ENCODE results near the gene TEX54. TPM values are rescaled to one million over a fixed set of nuclear protein-coding genes. Genes with fewer than 3 reads are reported as not detected.

The TEX54 gene
- total and polyA plus RNA-seq, 2 of the 13 experiments (the other 11 are each of a cell fraction or from before 2014, with no cell fraction given) = not detected

DNA sequence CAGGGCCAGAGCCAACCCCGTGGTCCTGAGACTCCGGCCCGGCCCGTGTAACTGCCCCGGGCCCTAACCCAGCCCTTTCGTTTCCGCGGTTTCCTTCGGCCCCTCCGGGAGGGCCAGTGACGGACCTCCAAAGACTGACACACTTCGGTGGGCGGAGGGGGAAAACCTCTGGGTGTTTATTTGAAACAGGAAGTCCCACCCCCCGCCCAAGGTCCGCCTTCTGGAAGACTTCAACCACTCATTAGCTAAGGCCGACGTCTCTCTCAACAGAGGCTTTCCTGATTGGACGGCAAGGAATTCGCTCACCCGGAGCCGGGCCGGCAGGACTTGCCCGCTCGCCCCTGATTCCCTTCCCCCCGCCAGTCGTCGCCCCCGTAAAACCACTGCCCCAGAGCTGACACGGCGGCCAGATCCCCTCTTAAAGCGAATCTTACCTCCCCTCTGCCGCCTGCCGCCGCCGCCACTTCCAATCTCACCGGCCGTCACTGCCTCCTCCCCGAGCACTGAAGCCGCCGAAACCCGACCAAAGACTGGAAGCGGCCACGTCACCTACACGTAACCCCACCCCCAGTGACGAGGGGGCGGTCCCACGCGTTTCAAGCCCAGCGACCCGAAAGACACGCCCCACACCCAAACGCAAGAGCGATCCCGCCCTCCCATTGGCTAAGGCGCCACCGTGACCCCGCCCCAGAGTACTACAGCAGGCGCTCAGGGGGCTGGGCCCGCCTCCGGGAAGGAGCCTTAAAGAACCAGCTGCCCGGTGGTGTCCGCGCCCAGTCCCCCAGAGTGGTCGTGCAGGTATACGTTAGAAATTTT lies 913 bp downstream of the TEX54 start, which contains the start of gene STX5 (continued):
- TF ChIP-seq, protein P1, sequence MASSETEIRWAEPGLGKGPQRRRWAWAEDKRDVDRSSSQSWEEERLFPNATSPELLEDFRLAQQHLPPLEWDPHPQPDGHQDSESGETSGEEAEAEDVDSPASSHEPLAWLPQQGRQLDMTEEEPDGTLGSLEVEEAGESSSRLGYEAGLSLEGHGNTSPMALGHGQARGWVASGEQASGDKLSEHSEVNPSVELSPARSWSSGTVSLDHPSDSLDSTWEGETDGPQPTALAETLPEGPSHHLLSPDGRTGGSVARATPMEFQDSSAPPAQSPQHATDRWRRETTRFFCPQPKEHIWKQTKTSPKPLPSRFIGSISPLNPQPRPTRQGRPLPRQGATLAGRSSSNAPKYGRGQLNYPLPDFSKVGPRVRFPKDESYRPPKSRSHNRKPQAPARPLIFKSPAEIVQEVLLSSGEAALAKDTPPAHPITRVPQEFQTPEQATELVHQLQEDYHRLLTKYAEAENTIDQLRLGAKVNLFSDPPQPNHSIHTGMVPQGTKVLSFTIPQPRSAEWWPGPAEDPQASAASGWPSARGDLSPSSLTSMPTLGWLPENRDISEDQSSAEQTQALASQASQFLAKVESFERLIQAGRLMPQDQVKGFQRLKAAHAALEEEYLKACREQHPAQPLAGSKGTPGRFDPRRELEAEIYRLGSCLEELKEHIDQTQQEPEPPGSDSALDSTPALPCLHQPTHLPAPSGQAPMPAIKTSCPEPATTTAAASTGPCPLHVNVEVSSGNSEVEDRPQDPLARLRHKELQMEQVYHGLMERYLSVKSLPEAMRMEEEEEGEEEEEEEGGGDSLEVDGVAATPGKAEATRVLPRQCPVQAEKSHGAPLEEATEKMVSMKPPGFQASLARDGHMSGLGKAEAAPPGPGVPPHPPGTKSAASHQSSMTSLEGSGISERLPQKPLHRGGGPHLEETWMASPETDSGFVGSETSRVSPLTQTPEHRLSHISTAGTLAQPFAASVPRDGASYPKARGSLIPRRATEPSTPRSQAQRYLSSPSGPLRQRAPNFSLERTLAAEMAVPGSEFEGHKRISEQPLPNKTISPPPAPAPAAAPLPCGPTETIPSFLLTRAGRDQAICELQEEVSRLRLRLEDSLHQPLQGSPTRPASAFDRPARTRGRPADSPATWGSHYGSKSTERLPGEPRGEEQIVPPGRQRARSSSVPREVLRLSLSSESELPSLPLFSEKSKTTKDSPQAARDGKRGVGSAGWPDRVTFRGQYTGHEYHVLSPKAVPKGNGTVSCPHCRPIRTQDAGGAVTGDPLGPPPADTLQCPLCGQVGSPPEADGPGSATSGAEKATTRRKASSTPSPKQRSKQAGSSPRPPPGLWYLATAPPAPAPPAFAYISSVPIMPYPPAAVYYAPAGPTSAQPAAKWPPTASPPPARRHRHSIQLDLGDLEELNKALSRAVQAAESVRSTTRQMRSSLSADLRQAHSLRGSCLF (CRISPR knock-in tag; IDR thresholded peaks at IDR 0.05; ENCODE audit: borderline replicate concordance) = no peak
- peak; percentile 81 for TF ChIP-seq POLR2AphosphoS5 (IDR thresholded peaks at IDR 0.05; ENCODE audit: low read depth, low read length)
- TF ChIP-seq, protein P2, sequence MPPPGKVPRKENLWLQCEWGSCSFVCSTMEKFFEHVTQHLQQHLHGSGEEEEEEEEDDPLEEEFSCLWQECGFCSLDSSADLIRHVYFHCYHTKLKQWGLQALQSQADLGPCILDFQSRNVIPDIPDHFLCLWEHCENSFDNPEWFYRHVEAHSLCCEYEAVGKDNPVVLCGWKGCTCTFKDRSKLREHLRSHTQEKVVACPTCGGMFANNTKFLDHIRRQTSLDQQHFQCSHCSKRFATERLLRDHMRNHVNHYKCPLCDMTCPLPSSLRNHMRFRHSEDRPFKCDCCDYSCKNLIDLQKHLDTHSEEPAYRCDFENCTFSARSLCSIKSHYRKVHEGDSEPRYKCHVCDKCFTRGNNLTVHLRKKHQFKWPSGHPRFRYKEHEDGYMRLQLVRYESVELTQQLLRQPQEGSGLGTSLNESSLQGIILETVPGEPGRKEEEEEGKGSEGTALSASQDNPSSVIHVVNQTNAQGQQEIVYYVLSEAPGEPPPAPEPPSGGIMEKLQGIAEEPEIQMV (CRISPR knock-in tag; IDR thresholded peaks at IDR 0.05; ENCODE audit: low read depth) = peak; percentile 80
- peak; percentile 57 for TF ChIP-seq ZFY (CRISPR knock-in tag; IDR thresholded peaks at IDR 0.05)
- no peak for TF ChIP-seq NFIC (IDR thresholded peaks at IDR 0.05; ENCODE audit: low read length)
- TF ChIP-seq TGIF2 (CRISPR knock-in tag; IDR thresholded peaks at IDR 0.05) = no peak
- TF ChIP-seq HOXA5 (CRISPR knock-in tag; IDR thresholded peaks at IDR 0.05) = no peak; the same call in 1 of the 2 replicates
- no peak; the same call in 1 of the 2 replicates for TF ChIP-seq SMAD1 (CRISPR knock-in tag; IDR thresholded peaks at IDR 0.05; ENCODE audit: borderline replicate concordance, low read depth)
- TF ChIP-seq NFYC (CRISPR knock-in tag; IDR thresholded peaks at IDR 0.05) = peak; percentile 84
- no peak for TF ChIP-seq ZFYVE20 (CRISPR knock-in tag; IDR thresholded peaks at IDR 0.05; ENCODE audit: borderline replicate concordance, low read depth)
- TF ChIP-seq GATA4 (IDR thresholded peaks at IDR 0.05; ENCODE audit: borderline replicate concordance, low read depth) = peak; percentile 63; the same call in 1 of the 2 replicates
- no peak for TF ChIP-seq SMARCE1 (IDR thresholded peaks at IDR 0.05; ENCODE audit: borderline replicate concordance)
- no peak for TF ChIP-seq MIER3 (CRISPR knock-in tag; IDR thresholded peaks at IDR 0.05; ENCODE audit: borderline replicate concordance)
- no peak for TF ChIP-seq JARID2 (CRISPR knock-in tag; IDR thresholded peaks at IDR 0.05; ENCODE audit: insufficient replicate concordance)
- TF ChIP-seq ZNF260 (CRISPR knock-in tag; IDR thresholded peaks at IDR 0.05; ENCODE audit: borderline replicate concordance, low read depth) = no peak
- no peak for TF ChIP-seq MAFK (conservative IDR thresholded peaks at IDR 0.05 in 1 of 2, IDR thresholded peaks at IDR 0.05 in 1 of 2; ENCODE audit: low read length in 2 of 2)
- TF ChIP-seq ZNF572 (CRISPR knock-in tag; IDR thresholded peaks at IDR 0.05) = no peak
- no peak for TF ChIP-seq PCBP2 (optimal IDR thresholded peaks at IDR 0.05; ENCODE audit: low read depth, low read length, poor library complexity, severe bottlenecking)
- no peak for TF ChIP-seq ZZZ3 (CRISPR knock-in tag; IDR thresholded peaks at IDR 0.05; ENCODE audit: borderline replicate concordance)
- TF ChIP-seq ZNF550 (CRISPR knock-in tag; IDR thresholded peaks at IDR 0.05; ENCODE audit: borderline replicate concordance) = no peak
- TF ChIP-seq SNAI1 (CRISPR knock-in tag; IDR thresholded peaks at IDR 0.05; ENCODE audit: borderline replicate concordance) = no peak
- TF ChIP-seq CAMTA2 (CRISPR knock-in tag; IDR thresholded peaks at IDR 0.05; ENCODE audit: borderline replicate concordance) = no peak
- no peak for TF ChIP-seq SNAPC2 (CRISPR knock-in tag; IDR thresholded peaks at IDR 0.05)
- no peak for TF ChIP-seq SMAD9 (CRISPR knock-in tag; IDR thresholded peaks at IDR 0.05)
- TF ChIP-seq TCF7 (IDR thresholded peaks at IDR 0.05; ENCODE audit: low read depth) = no peak
